DMS53 (cell line): Measurements from ENCODE around the gene RNF213.
"Not testable (repeated sequence)": the region's sequence is repeated elsewhere in the genome, so short reads cannot be mapped to it uniquely, and the experiment has no call there.

Experiments
- DNase-seq: peaks from one replicate; lab custom pipeline; 2025; lab: John Stamatoyannopoulos, UW

RNF213 gene

GRCh38 chr17:80270836-80271235 is 10.2 kb downstream of the RNF213 start:
- DNase-seq: peak; percentile 49

- peak; percentile 53 for DNase-seq
These were observed 11.7 kb downstream of the RNF213 start for GRCh38 chr17:80272366-80272765.

- DNase-seq: no peak
These were observed 13.7 kb downstream of the RNF213 start for GRCh38 chr17:80274331-80274730.

GRCh38 chr17:80274871-80275449 is 14.3 kb downstream of the RNF213 start:
- no peak for DNase-seq

GRCh38 chr17:80275857-80276256 is 15.2 kb downstream of the RNF213 start:
- DNase-seq: not testable (repeated sequence)

- no peak for DNase-seq
These were observed 17.4 kb downstream of the RNF213 start for GRCh38 chr17:80277751-80278671.

- DNase-seq: no peak
These were observed 19.2 kb downstream of the RNF213 start for GRCh38 chr17:80279895-80280294.

- DNase-seq: no peak
These were observed 20.9 kb downstream of the RNF213 start for GRCh38 chr17:80281516-80281915.

- DNase-seq: no peak
These were observed 22.6 kb downstream of the RNF213 start for GRCh38 chr17:80283116-80283852.

GRCh38 chr17:80284631-80285030 is 24.0 kb downstream of the RNF213 start:
- peak; percentile 25 for DNase-seq

GRCh38 chr17:80285237-80285920 is 24.7 kb downstream of the RNF213 start:
- no peak for DNase-seq

GRCh38 chr17:80286638-80286960 is 25.9 kb downstream of the RNF213 start:
- DNase-seq: no peak

GRCh38 chr17:80287038-80287437 is 26.4 kb downstream of the RNF213 start:
- DNase-seq: no peak

- no peak for DNase-seq
These were observed 27.3 kb downstream of the RNF213 start for GRCh38 chr17:80287806-80288567.

GRCh38 chr17:80289616-80290015 is 29.0 kb downstream of the RNF213 start:
- no peak for DNase-seq

GRCh38 chr17:80290156-80290555 is 29.5 kb downstream of the RNF213 start:
- DNase-seq: no peak

GRCh38 chr17:80291260-80291659 is 30.6 kb downstream of the RNF213 start:
- no peak for DNase-seq

- no peak for DNase-seq
These were observed 31.2 kb downstream of the RNF213 start for GRCh38 chr17:80291691-80292487.

GRCh38 chr17:80292521-80292971 is 31.9 kb downstream of the RNF213 start:
- DNase-seq: no peak

- no peak for DNase-seq
These were observed 33.6 kb downstream of the RNF213 start for GRCh38 chr17:80294210-80294609.

- DNase-seq: no peak
These were observed 34.0 kb downstream of the RNF213 start for GRCh38 chr17:80294653-80295052.
